Posterior vena cava (tissue), 2 donors: Measurements from ENCODE around the gene SERGEF. TPM values are rescaled to one million over a fixed set of nuclear protein-coding genes. Genes with fewer than 3 reads are reported as not detected.

Source experiments
- DNase-seq: peaks from one replicate; pipeline ENCODE4 v3.0.0-alpha.2; 2020; ENCODE audit warnings: low spot score
- intact Hi-C, 2 donors: fragments of 100-400 bp; cut with DNase I; formaldehyde crosslinking; loops; one replicate each; pipeline versions ENCODE4 v1.14.1 to v1.14.2; 2022 to 2023
- total RNA-seq, 2 donors: library from RNA; stranded (reverse); fragmentation: NEBNext Ultra II Directional; extraction: Animal tissue kit (Norgen Biotek cat#: 25700); gene quantifications; one replicate each; pipeline ENCODE4 v1.2.1, GENCODE V29; 2021
- donor health status: DM: yes; HTN: yes; CAD: no.
- donor health status: DM: yes; HTN: yes; CAD: no.

The SERGEF gene
- total RNA-seq, 2 donors from 2014 or later = 32.6 to 37.9 TPM

GRCh38 chr11:17839450-17839849, 173.4 kb downstream of the SERGEF start:
- intact Hi-C loops = no loop called here

GRCh38 chr11:17838102-17838501, 174.7 kb downstream of the SERGEF start:
- no peak for DNase-seq
- intact Hi-C loops = no loop called here

More at GRCh38 chr11:17839450-17839849, 173.4 kb downstream of the SERGEF start:
- DNase-seq = no peak

- no peak for DNase-seq
- intact Hi-C loops = no loop called here
These were observed 181.0 kb downstream of the SERGEF start for GRCh38 chr11:17831883-17832282.

GRCh38 chr11:17831228-17831627, 181.6 kb downstream of the SERGEF start:
- no peak for DNase-seq
- intact Hi-C loops = no loop called here

- DNase-seq = peak; percentile 86
- intact Hi-C loops = no loop called here
These were observed 184.5 kb downstream of the SERGEF start for GRCh38 chr11:17828311-17828751.

- DNase-seq = no peak
- intact Hi-C loops = no loop called here
These were observed 185.8 kb downstream of the SERGEF start for GRCh38 chr11:17827006-17827405.

- intact Hi-C loops = no loop called here
These were observed 190.5 kb downstream of the SERGEF start for GRCh38 chr11:17822401-17822781.

GRCh38 chr11:17821648-17822400, 191.0 kb downstream of the SERGEF start:
- DNase-seq = no peak
- intact Hi-C loops = no loop called here

More at GRCh38 chr11:17822401-17822781, 190.5 kb downstream of the SERGEF start:
- no peak for DNase-seq

GRCh38 chr11:17816232-17816931, 196.5 kb downstream of the SERGEF start:
- intact Hi-C loops = no loop called here
- no peak for DNase-seq

- intact Hi-C loops = no loop called here
- DNase-seq = no peak
These were observed 198.3 kb downstream of the SERGEF start for GRCh38 chr11:17814546-17814945.

- no peak for DNase-seq
- intact Hi-C loops = no loop called here
These were observed 199.3 kb downstream of the SERGEF start for GRCh38 chr11:17813391-17814059.

GRCh38 chr11:17812865-17813187, 200.0 kb downstream of the SERGEF start:
- no peak for DNase-seq
- intact Hi-C loops = no loop called here

- intact Hi-C loops = no loop called here
- no peak for DNase-seq
These were observed 200.6 kb downstream of the SERGEF start for GRCh38 chr11:17812091-17812864.

GRCh38 chr11:17811352-17811751, 201.5 kb downstream of the SERGEF start:
- intact Hi-C loops = no loop called here

GRCh38 chr11:17810746-17811145, 202.1 kb downstream of the SERGEF start:
- no peak for DNase-seq
- intact Hi-C loops = no loop called here

More at GRCh38 chr11:17811352-17811751, 201.5 kb downstream of the SERGEF start:
- no peak for DNase-seq

GRCh38 chr11:17810041-17810440, 202.8 kb downstream of the SERGEF start:
- intact Hi-C loops = no loop called here

GRCh38 chr11:17807034-17807433, 205.8 kb downstream of the SERGEF start:
- intact Hi-C loops = no loop called here
- DNase-seq = no peak

More at GRCh38 chr11:17810041-17810440, 202.8 kb downstream of the SERGEF start:
- no peak for DNase-seq

GRCh38 chr11:17805873-17806272, 207.0 kb downstream of the SERGEF start:
- intact Hi-C loops = no loop called here
- no peak for DNase-seq

GRCh38 chr11:17805043-17805442, 207.8 kb downstream of the SERGEF start:
- intact Hi-C loops = no loop called here
- DNase-seq = no peak
